CMK (cell line): ENCODE data around the gene KIF7.
"Not testable (repeated sequence)": the region's sequence is repeated elsewhere in the genome, so short reads cannot be mapped to it uniquely, and the experiment has no call there.

Experiments used
- DNase-seq: peaks from one replicate; pipeline ENCODE4 v3.0.0-alpha.2; 2010; ENCODE audit warnings: low read depth

KIF7 gene

GRCh38 chr15:89616228-89616627 is 39.0 kb downstream of the KIF7 start:
- no peak for DNase-seq

GRCh38 chr15:89615135-89615534 is 40.1 kb downstream of the KIF7 start:
- no peak for DNase-seq

GRCh38 chr15:89614164-89614563 is 41.1 kb downstream of the KIF7 start:
- DNase-seq: no peak

GRCh38 chr15:89613031-89613430 is 42.2 kb downstream of the KIF7 start:
- no peak for DNase-seq

- DNase-seq: no peak
These were observed 44.0 kb downstream of the KIF7 start for GRCh38 chr15:89611317-89611716.

GRCh38 chr15:89599021-89599420 is 56.2 kb downstream of the KIF7 start:
- no peak for DNase-seq

GRCh38 chr15:89593018-89593417 is 62.2 kb downstream of the KIF7 start:
- DNase-seq: no peak

GRCh38 chr15:89591834-89592233 is 63.4 kb downstream of the KIF7 start:
- no peak for DNase-seq

GRCh38 chr15:89587955-89588354 is 67.3 kb downstream of the KIF7 start:
- no peak for DNase-seq

GRCh38 chr15:89586651-89587050 is 68.6 kb downstream of the KIF7 start:
- no peak for DNase-seq

GRCh38 chr15:89580747-89581146 is 74.5 kb downstream of the KIF7 start:
- not testable (repeated sequence) for DNase-seq

GRCh38 chr15:89578146-89578545 is 77.1 kb downstream of the KIF7 start:
- no peak for DNase-seq
